A549 treated with dexamethasone at 1 μM for 4 hours (cell line): ENCODE measurements around the gene RABAC1. TPM values are rescaled to one million over a fixed set of nuclear protein-coding genes. Genes with fewer than 3 reads are reported as not detected.

ENCODE experiments used
- total RNA-seq: library from RNA; stranded (reverse); fragments of 200-300 nt; extraction: Qiagen RNA extraction; gene quantifications from 5 replicates; pipeline ENCODE4 v1.2.3, GENCODE V29; 2022

Gene RABAC1
- total RNA-seq: 176 to 234 TPM (median 210 TPM) in 5 replicates

DNA sequence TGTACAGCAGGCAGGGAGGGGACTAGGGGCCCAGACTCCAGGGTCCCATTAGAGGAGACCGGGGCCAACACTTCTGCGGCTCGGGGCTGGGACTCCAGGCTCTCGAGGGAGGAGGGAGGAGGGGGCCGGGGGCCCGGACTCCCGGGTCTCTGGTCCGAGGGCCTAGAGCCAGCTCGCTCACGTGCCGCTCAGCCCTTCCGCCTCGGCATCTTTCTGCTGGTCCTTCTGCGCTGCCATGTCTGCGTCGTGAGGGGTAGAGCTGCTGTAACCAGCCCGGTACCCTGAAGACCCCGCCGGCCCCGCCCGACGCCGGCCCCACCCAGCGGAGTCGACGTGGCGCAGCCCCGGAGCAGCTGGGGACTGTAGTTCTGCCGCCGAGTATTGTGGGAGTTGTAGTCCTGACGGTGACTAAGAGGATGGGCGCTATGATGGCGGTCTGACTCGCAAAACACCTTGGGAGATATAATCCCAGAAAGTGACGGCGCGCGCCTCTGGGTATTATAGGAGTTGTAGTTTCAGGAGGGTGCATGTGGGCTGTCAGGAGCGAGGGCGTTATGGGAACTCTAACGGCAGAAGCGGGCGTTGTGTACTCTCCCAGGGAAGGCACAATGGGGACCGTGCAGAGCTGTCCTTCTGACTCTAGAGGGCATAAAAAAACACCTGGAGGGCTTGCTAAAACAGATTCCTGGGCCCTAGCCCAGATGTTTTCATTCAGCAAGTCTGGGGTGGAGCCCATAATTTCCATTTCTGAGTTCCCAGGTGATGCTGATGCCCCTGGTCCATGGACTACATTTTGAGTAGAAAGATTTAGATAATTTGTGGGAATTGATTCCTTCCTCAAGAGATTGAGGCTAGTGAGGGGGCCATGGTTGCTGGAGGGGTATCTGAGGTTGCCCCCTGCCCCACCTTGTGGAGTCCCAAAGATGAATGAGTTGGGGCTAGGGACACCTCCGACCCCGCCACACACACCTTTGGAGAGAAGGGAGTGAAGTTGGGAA lies at the start of gene RABAC1:
Gene RABAC1, minus strand, starts transcription at position 266 of the 998 bp plus-strand sequence. Its CDS starts 29 bp downstream, at position 237.

GRCh38 chr19:41993612-41994483 lies 34.7 kb upstream of the RABAC1 start, which contains the start of gene ATP1A3:
TSS of gene ATP1A3 (minus strand) at chr19:41994230. CDS start at chr19:41994076, 154 bp downstream.

DNA sequence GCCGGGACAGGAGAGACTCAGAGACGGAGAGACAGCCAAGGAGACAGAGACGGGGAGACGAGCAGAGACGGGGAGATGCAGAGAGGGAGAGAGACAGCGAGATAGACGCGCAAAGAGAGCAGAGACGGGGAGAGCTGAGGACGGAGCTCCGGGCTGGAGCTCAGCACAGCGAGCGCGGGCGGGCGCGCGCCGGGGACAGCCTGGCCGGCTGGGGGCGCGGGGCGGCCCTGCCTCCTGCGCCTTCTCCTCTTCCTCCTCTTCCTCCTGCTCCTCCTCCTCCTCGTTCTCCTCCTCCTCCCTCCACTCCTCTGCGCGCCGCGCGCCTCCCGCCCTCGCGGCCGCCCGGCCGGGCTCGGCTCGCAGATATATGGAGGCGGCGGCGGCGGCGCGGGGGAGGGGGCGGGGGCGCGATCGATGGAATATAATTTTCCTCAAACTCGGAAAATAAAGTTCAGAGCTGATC lies 30.9 kb downstream of the RABAC1 start, which contains the start of gene ERFL:
Gene ERFL, minus strand, starts transcription at position 229 of the 463 bp plus-strand sequence. CDS start 15,530 bp downstream, outside the sequence.

Other genes starting within 250 kb of the RABAC1 start
- gene CEACAM6, start 203.8 kb downstream of the RABAC1 start, total RNA-seq: 14.6 to 24.6 TPM (median 18.9 TPM) in 5 replicates
- gene CEACAM3, start 162.7 kb downstream of the RABAC1 start, total RNA-seq: not detected in 5 replicates
- not detected in 5 replicates for gene LYPD4, start 114.6 kb downstream of the RABAC1 start, total RNA-seq
- gene DMRTC2, start 114.3 kb downstream of the RABAC1 start, total RNA-seq: not detected in 5 replicates
- gene RPS19, start 99.1 kb downstream of the RABAC1 start, total RNA-seq: 7,258 to 11,211 TPM (median 7,692 TPM) in 5 replicates
- 0.92 to 1.2 TPM (median 1.0 TPM) in 5 replicates for gene CD79A, start 82.0 kb downstream of the RABAC1 start, total RNA-seq
- 73.8 to 121 TPM (median 110 TPM) in 5 replicates for gene ARHGEF1, start 76.1 kb downstream of the RABAC1 start, total RNA-seq
- gene ERFL, start 30.9 kb downstream of the RABAC1 start, total RNA-seq: 0.21 to 0.37 TPM (median 0.30 TPM) in 5 replicates
- 2.9 to 5.9 TPM (median 4.7 TPM) in 5 replicates for gene ATP1A3, start 34.9 kb upstream of the RABAC1 start, total RNA-seq
- 0.21 to 0.85 TPM (median 0.43 TPM) in 5 replicates for gene GRIK5, start 110.9 kb upstream of the RABAC1 start, total RNA-seq
- 27.5 to 39.1 TPM (median 36.6 TPM) in 5 replicates for gene ZNF574, start 116.8 kb upstream of the RABAC1 start, total RNA-seq
- 0.32 to 0.80 TPM (median 0.58 TPM) in 5 replicates for gene POU2F2, start 173.1 kb upstream of the RABAC1 start, total RNA-seq